Right renal cortex interstitium (tissue), 3 donors: ENCODE results near the gene CALR3. TPM values are rescaled to one million over a fixed set of nuclear protein-coding genes. Genes with fewer than 3 reads are reported as not detected.
"Not testable (repeated sequence)": the region's sequence is repeated elsewhere in the genome, so short reads cannot be mapped to it uniquely, and the experiment has no call there.

ENCODE experiments used
- DNase-seq, 3 donors: peaks; one replicate each; pipeline ENCODE4 v3.0.0-alpha.2; 2013; ENCODE audit warnings: low read depth in 3 of 3, low spot score in 2 of 3
- polyA plus RNA-seq, 3 donors: library from polyadenylated mRNA; unstranded; fragments of 120-200 nt; gene quantifications; one replicate each; pipeline ENCODE4 v1.2.1, GENCODE V29; 2013; ENCODE audit not compliant: insufficient read length in 3 of 3

CALR3 gene
- polyA plus RNA-seq, 3 donors: 0.12 TPM; not detected in 2

DNA sequence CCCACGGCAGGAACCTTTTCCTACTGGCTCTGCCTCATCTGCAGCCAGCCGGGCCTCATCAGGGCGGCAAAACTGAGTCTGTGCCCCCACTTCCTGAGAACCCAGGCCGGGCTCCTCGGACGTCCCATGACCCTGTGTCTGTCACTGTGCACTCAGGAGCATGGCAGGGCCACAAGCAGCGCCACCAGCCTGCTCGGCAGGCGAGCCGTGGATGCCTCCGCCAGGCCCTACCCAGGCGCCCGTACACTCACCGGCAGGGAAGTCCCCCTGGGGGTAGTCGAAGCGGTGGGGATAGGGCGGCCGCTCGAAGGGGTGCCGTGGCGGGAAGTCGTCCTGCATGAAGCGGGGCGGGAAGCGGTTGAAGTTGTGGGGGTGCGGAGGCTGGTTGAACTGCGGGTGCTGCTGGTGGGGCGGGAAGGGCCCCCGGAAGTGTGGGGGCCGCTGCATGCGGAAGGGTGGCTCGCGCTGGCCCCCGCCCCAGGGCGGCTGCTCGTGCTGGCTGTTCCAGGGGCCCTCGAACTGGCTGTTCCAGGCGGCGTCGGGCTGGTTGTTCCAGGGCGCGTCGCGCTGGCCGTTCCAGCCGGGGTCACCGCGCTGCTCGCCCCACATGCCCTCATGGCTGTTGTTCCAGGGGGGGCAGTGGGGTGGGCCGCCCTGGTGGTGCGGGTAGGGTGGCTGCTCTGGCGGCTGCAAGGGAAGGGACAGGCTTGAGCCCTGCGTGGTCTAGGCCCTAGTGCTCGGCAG is 29.2 kb upstream of the CALR3 start:
- DNase-seq: no peak

DNA sequence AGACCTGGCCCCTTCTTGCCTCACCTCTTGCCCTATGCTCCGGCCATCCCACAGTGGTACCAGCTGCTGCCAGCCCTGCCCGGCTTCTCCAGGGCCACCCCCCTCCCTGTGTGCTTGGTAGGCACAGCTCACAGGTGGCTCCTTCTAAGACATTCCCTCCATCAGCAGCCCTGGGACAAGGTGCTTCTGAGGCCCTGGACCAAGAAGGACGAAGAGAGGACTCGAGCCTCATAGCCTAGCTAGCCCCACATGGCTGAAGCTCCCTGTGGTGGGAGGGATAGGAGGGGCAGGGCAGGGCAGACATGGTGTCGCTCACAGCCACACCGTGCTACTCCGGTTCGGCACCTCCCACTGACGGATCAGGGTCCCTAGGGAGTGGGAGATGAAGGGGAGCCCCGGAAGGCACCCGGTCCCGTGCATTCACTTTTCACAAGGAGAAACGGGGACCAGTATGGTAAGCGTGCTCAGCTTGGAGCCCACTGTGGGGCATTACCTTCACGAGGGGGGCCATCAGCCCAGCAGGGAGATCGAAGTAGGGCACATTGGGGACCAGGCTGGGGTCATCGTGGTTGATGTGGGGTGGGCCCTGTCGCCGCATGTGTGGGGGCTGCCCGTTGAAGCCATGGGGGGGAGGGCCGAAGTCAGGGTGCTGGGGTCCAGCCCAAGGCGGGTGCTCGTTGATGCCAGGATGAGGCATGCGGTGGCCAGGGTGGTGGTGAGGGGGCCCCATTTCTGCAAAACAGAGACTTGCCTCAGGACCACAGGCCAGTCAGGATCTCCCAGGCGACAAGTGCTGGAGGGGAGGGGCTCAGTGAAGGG is 26.8 kb upstream of the CALR3 start:
- DNase-seq: no peak

DNA sequence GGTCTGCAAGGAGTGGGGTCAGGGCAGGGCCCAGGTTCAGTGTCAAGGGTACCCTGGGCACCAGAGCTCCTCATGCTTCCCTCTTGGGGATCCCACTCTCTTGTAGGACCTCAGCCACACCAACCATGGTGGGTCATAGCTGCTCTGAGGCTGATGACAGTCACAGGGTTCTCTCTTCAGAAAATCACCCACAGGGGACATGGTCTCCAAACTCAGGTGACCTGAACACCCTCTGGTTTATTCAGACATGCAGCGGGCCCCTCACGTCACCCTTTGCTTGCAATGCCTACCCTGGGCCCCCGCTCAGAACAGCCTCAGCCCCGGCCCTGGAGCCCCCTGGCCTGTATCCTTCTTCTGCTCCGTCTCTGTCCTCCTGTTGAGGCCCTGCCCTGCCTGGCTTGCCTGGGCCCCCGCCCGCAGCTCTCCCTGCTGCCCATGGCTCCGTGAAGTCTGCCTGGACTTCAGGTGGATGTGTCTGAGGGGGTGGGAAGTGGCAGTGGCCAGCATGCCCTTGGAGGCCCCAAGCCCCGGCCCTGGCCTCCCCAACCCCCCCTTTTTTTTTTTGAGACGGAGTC is 25.8 kb upstream of the CALR3 start:
- no peak for DNase-seq

DNA sequence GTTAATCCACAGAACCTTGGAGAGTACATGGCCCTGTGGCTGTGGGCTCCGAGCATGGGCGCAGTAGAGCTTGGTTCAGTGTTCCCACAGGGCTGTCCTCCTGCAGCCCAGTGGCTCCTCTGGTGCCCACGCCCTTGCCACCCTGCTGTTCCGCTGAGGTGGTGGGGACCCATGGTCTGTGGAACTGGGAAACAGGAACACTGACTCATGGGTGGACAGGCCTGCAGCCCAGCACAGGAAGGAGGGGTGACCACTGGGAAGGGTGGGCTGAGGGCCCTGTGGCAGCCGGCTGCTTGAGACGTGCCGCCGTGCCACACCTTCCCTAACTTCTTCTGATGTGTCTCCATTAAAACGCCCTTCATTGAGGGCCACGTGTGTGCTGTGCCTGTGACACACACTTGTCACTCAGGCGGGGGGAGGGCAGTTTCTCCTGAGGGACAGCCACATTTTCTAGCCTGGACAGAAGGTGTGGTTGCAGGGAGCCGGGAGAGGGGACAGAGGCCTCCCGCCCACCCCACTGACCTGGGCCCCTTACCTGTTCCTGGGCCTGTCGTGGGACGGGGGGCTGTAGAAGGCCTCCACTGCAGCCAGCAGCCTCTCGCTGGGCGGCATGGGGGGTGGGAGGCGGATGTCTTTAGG is 25.1 kb upstream of the CALR3 start:
- DNase-seq: no peak

DNA sequence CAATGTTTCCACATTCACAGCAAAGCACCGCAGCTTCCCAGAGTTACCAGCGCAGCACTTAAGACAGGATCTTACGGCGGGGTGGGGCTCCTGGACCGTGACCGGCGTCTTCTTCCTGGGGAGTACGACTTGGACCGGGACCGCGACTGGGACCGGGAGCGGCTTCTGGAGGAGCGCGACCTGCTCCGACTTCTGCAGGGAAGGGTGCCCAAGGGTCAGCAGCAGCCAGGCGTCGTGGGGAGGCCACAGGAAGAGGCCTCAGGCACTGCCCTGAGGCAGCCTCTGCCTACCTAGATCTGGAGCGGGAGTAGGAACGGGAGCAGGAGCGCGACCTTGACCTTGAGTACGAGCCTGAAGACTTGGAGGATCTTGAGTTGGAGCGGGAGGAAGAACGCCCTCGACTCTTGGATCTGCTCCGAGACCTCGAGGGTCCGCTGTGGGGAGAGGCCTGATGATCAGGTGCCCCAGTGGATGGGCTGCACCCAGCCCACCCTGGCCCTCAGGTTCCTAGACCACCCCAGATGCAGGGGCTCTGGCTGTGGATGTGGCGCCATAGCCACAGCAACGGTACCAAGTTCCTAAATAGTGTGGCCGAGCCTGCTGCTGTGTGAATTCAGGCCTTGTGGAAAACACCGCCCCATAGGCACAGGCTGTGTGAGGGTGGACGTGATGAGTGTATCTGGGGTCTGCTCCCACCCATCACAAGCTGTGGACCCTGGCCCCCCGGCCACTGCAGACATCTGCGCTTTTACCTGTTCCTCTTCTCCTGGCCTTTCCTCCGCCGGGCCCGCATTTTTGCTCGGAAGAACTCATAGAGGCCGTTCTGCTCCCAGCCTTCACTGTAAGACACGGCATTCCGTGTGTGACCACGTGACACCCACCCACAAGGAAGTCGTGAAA is 24.4 kb upstream of the CALR3 start:
- no peak for DNase-seq

DNA sequence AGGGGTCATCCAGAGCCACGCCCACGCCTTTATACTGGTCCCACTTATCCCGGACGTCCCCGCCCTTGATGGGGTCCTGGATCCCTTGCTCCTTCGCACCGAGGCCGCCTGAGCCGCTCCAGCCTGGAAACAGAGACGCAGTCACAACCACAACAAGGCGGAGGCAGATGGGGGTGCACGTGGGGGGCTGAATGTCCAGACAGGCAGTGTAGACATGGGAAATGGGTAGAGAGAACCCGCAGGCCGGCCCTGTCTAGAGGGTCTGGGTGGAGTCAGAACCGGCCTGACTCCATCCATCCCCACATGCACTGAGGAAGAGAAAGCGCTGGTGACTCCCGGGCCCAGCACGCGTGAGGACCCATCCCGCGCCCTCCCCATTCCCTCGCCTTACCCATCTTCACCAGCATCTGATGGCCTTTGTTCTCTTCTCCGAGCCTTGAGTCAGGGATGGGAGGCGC is 23.3 kb upstream of the CALR3 start:
- no peak for DNase-seq

DNA sequence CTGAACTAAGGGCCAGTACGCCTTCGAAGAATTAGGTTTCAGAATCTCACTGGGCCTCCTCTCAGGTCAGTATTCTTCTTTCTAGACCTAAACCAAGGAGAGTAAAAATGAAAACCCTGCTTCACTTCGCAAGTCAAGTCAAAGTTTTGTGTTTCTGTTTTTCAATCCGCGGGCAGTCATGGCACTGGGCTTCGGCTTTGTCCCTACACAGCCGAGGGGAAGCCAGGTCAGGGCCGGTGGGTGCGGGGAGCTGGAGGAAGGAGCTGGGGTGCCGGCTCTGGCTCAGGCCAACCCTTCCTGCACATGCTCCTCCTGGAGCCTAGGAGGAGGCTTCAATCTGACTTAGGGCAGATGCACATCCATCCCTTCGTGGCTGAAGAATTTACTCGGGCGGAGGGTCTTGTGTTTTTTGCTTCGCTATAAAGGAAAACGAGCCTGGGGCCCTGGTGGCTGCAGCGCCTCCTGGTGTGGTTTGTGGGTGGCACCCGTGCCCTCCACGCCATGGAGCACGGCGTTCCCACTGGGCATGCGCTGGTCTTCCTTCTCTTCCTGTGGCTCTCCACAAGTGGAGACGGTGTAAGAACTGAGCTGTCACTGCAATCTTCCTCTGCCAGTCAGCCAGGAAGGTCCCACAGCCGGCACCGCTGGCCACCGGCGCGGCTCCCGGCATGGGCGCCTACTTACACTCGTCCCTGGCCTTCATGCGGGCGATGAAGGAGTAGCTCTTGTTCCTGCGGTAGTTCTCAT is 22.7 kb upstream of the CALR3 start:
- DNase-seq: no peak

DNA sequence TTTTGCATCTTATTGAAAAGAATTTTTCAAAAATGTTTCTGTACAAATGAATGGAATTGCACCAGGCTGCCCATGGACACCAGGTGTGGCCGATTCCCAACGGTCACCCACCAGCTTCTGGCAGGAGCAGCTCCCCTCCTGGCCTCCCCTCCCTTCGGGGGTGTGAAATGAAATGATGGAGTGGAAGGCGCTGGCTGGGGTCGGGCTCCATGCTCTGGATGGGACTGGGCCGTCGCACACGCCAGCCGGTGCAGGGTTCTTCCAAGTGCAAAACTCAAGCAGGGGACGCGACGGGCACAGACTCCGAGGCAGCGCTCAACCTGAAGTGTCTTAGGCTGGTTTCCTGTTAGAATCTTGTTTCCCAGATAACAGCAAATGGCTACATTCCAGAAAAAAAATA is 22.1 kb upstream of the CALR3 start:
- no peak for DNase-seq

DNA sequence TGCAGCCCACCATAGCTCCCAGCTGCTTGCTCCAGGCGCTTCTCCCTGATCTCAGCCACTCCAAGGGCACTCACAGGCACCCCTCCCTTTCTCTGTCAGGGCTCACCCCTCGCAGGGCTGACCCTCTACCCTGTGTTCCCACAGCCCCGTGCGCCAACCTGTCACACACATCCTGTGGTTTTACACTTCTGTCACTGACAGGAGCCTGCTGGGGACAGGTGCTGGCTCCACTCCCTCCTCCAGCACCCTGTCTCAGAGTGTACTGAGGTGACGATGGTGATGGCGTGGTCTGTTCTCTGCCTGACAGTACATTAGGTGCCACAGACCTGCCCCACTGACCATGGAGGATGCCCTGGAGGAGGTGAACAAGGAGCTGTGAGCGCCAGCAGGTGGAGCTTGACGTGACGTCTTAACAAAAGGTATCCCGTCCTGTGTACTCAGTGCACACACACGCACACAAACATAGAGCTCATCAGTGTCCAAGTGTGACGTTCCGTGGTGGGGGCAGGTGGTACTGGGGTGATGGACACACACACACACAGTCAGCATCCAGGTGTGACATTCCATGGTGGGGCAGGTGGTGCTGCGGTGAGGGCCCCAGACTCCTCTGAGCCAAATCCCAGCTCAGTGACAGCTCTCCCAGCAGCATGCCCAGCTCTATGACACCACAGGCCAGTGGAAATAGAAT is 21.1 kb upstream of the CALR3 start:
- no peak for DNase-seq

DNA sequence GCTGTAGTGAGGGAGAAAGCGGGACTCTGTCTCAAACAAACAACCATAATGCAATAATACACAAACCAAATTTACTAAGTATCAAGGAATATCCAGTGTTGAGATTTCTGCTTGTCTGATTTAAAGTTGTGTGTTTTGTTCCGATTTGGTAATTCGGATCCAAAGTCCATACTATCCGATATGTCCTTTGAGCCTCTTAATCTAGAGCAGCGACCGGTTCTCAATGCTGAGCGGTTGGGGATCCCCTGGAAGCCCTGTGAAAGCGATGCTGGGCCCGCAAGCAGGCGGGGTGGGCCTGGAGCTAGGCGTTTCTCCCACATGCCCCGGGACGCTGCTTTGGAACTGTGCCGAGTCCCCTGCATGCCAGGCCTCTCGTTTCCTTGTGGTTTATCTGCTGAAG is 20.4 kb upstream of the CALR3 start:
- no peak for DNase-seq

DNA sequence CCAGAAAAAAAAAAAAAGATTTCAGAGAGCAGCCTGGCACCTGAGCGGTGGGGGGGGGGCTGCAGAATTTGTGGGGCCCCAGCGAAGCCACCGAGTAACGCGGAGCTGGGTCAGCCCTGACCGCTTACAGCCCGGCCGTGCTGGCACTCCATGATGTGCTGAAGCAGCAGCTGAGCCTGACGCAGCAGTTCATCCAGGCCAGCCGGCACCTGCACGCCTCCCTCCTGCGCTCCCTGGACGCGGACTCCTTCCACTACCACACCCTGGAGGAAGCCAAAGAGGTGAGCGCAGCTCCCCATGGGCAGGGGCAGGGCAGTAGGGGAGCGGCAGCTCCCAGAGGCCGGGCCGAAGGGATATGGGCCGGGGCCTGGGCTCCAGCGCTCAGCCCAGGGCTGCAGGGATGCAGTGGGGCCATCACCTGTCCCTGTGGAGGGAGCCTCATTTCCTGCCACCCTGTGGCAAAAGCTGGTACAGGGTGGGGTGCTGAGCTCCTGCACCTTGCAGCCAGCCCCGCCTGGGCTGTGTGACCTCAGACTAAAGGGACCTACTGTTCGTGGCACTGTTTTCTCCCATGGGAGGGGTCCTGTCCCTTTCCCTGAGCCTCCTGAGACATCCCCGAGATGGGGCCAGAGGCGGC is 18.5 kb upstream of the CALR3 start:
- DNase-seq: no peak

DNA sequence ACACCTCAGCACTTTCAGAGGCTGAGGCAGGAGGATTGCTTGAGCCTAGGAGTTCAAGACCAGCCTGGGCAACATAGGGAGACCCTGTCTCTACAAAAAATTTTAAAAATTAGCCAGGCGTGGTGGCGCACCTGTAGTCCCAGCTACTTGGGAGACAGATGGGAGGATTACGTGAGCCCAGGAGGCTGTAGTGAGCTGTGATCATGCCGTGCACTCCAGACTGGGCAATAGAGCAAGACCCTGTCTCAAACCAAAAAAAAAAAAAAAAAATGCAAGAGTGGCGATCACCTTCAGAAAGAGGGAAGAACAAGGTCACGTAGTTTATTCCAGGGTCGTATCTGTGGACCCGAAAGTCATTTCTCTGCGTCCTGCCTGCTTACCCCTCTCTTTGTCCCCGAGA is 16.6 kb upstream of the CALR3 start:
- not testable (repeated sequence) for DNase-seq

DNA sequence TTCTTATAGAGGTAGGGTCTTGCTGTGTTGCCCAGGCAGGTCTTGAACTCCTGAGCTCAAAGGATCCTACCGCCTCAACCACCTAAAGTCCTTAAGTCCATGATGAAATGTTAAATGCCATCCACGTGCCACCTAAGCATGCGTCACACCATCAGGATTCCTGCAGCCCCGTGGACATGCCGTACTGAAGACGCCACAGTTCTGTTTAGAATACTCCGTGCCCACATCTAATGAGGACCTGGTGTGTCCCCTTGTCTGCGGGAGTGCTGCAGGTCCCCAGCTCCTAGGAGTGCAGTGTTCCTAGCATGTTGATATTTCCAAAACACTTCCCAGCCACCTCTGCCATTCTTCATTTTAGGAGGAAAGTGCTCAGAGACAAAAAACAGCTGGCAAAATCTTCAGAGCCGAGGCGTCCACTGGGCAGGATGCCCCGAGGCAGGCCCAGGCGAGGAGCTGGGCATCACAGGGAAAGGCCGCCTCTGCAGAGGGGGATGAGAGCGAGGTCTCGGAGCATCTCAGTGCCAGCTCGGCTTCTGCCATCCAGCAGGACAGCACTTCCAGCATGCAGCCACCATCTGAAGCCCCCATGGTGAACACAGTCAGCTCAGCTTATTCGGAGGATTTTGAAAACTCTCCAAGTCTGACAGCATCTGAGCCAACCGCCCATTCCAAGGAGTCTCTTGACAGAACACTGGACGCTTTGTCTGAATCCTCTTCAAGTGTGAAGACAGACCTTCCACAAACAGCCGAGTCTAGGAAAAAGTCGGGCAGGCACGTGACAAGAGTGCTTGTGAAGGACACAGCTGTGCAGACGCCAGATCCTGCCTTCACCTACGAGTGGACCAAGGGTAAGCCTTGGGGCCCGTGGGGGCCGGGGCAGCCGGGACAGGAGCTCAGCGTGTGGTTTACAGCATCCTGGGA is 13.4 kb upstream of the CALR3 start:
- DNase-seq: no peak

DNA sequence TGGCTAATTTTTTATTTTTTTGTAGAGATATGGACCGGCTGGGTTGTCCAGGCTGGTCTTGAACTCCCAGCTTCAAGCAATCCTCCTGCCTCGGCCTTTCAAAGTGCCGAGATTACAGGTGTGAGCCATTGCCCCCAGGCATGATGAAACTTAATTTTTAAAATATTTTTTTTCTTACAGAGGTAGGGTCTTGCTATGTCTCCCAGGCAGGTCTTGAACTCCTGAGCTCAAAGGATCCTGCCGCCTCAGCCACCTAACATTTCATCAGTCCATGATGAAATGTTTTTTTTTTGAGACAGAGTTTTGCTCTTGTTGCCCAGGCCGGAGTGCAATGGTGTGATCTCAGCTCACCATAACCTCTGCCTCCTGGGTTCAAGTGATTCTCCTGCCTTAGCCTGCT is 12.6 kb upstream of the CALR3 start:
- DNase-seq: no peak

DNA sequence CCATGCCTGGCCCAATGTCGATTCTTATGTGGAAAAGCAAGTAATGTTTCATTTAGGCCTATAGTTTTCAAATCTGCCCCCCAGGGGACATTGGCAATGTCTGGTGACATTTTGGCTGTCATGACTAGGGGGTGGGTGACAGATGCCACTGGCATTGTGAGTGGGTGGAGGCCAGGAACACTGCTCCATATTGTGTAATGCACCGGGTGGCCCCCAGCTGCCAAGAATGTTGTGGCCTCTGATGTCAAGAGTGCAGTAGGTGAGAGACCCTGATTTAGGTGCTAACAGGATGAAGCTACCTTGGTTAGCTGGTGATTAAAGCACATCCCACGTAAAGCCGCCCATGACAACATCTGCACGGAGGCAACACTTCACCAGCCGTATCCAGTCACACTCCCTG is 11.0 kb upstream of the CALR3 start:
- DNase-seq: no peak

DNA sequence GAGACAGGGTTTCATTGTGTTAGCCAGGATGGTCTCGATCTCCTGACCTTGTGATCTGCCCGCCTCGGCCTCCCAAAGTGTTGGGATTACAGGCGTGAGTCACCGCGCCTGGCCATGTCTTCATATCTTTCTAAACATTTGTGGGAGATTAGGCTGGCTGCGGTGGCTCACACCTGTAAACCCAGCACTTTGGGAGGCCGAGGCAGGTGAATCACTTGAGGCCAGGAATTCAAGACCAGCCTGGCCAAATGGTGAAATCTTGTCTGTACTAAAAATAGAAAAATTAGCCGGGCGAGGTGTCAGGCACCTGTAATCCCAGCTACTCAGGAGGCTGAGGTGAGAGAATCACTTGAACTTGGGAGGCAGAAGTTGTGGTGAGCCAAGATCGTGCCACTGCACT is 10.2 kb upstream of the CALR3 start:
- not testable (repeated sequence) for DNase-seq

DNA sequence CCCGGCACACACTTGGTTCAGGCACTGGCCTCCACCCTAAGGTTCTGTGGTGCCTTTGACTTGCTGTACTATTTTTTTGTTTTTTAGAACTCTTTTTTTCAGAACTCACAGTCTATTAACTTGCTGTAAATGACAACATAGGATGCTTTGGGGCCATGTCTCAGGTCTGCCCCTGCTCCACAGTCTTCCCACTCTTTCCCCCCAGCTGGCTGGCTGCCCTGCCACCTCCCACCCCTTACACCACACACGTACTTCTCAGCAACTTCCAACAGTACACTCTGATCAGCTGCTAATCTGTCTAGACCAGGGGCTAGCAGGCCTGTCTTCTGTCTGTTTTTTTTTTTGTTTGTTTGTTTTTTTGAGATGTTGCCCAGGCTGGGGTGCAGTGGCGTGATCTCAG is 8.3 kb upstream of the CALR3 start:
- DNase-seq: no peak
